Right renal pelvis (tissue), 4 donors: ENCODE results near the gene MREG. TPM values are rescaled to one million over a fixed set of nuclear protein-coding genes. Genes with fewer than 3 reads are reported as not detected.
"Not testable (repeated sequence)": the region's sequence is repeated elsewhere in the genome, so short reads cannot be mapped to it uniquely, and the experiment has no call there.

Experiments used
- DNase-seq, 4 donors: peaks; one replicate each; pipeline ENCODE4 v3.0.0-alpha.2; 2013; ENCODE audit warnings: low read depth in 4 of 4, low spot score in 3 of 4, missing footprints in 1 of 4
- polyA plus RNA-seq, 4 donors: library from polyadenylated mRNA; unstranded; fragments of 120-200 nt; gene quantifications; one replicate each; pipeline ENCODE4 v1.2.1, GENCODE V29; 2013; ENCODE audit not compliant: insufficient read length in 4 of 4

Gene MREG
- polyA plus RNA-seq, 4 donors = 17.0 to 21.4 (median 20.3) TPM

- DNase-seq = no peak
Observed at GRCh38 chr2:215997219-215997618, 16.1 kb downstream of the MREG start.

GRCh38 chr2:215994911-215995310 lies 18.4 kb downstream of the MREG start:
- DNase-seq = no peak

- not testable (repeated sequence) for DNase-seq
Observed at GRCh38 chr2:215988556-215989207, 24.7 kb downstream of the MREG start.

GRCh38 chr2:215985257-215985656 lies 28.1 kb downstream of the MREG start:
- DNase-seq = no peak

- DNase-seq = no peak
Observed at GRCh38 chr2:215984661-215985060, 28.7 kb downstream of the MREG start.

GRCh38 chr2:215983581-215984351 lies 29.6 kb downstream of the MREG start:
- no peak for DNase-seq

GRCh38 chr2:215982465-215982875 lies 30.9 kb downstream of the MREG start:
- DNase-seq = no peak

- DNase-seq = no peak
Observed at GRCh38 chr2:215981115-215981514, 32.2 kb downstream of the MREG start.

- no peak for DNase-seq
Observed at GRCh38 chr2:215979620-215980019, 33.7 kb downstream of the MREG start.

- no peak for DNase-seq
Observed at GRCh38 chr2:215974700-215975429, 38.5 kb downstream of the MREG start.

GRCh38 chr2:215973954-215974699 lies 39.2 kb downstream of the MREG start:
- no peak for DNase-seq

GRCh38 chr2:215973145-215973792 lies 40.1 kb downstream of the MREG start:
- DNase-seq = no peak

- no peak for DNase-seq
Observed at GRCh38 chr2:215971671-215972070, 41.7 kb downstream of the MREG start.

- DNase-seq = not testable (repeated sequence)
Observed at GRCh38 chr2:215970894-215971293, 42.5 kb downstream of the MREG start.

- DNase-seq = no peak
Observed at GRCh38 chr2:215970425-215970824, 42.9 kb downstream of the MREG start.

- DNase-seq = no peak
Observed at GRCh38 chr2:215969131-215969841, 44.1 kb downstream of the MREG start.

GRCh38 chr2:215968499-215968898 lies 44.9 kb downstream of the MREG start:
- no peak for DNase-seq

- DNase-seq = no peak
Observed at GRCh38 chr2:215967590-215968378, 45.6 kb downstream of the MREG start.

- no peak for DNase-seq
Observed at GRCh38 chr2:215966951-215967350, 46.4 kb downstream of the MREG start.
